SK-N-SH treated with all-trans-retinoic acid at 6 μM for 48 hours (cell line): ENCODE data around the gene MAP4K4.

Experiments used
- ESRRG ChIP-seq: fragments of 250-450 bp; sonication (Bioruptor Pico); IDR thresholded peaks from 2 replicates; pipeline ENCODE4 v1.6.1; 2021; ENCODE audit warnings: mild to moderate bottlenecking
- GLIS3 ChIP-seq: fragments of 250-450 bp; sonication (Bioruptor Pico); IDR thresholded peaks from 2 replicates; pipeline ENCODE4 v1.5.0; 2020; ENCODE audit warnings: mild to moderate bottlenecking, moderate library complexity
- OSR1 ChIP-seq: fragments of 250-450 bp; sonication (Bioruptor Pico); IDR thresholded peaks from 2 replicates; pipeline ENCODE4 v1.8.0; 2022; ENCODE audit warnings: moderate library complexity, mild to moderate bottlenecking, inconsistent platforms
- PATZ1 ChIP-seq: fragments of 250-450 bp; sonication (Bioruptor Pico); IDR thresholded peaks from 2 replicates; pipeline ENCODE4 v1.8.0; 2020; ENCODE audit warnings: mild to moderate bottlenecking, moderate library complexity, borderline replicate concordance
- PPARA ChIP-seq: fragments of 250-450 bp; sonication (Bioruptor Pico); IDR thresholded peaks from 2 replicates; pipeline ENCODE4 v1.5.0; 2020; ENCODE audit warnings: mild to moderate bottlenecking, borderline replicate concordance
- RARB ChIP-seq: fragments of 250-450 bp; sonication (Bioruptor Pico); IDR thresholded peaks from 2 replicates; pipeline ENCODE4 v1.8.0; 2021; ENCODE audit warnings: mild to moderate bottlenecking, moderate library complexity
- TCF4 ChIP-seq: fragments of 250-450 bp; sonication (Bioruptor Pico); IDR thresholded peaks from 2 replicates; pipeline ENCODE4 v1.8.0; 2021; ENCODE audit warnings: mild to moderate bottlenecking, moderate library complexity, borderline replicate concordance
- ZC3H10 ChIP-seq: fragments of 250-450 bp; sonication (Bioruptor Pico); IDR thresholded peaks from 2 replicates; pipeline ENCODE4 v1.5.1; 2021; ENCODE audit warnings: mild to moderate bottlenecking, moderate library complexity
- ZFP3 ChIP-seq: fragments of 250-450 bp; sonication (Bioruptor Pico); IDR thresholded peaks from 2 replicates; pipeline ENCODE4 v1.5.0; 2020; ENCODE audit warnings: mild to moderate bottlenecking, moderate library complexity
- ZFP30 ChIP-seq: fragments of 450-650 bp; formaldehyde crosslinking; IDR thresholded peaks from 2 replicates; pipeline ENCODE4 v1.5.0; 2022; ENCODE audit warnings: mild to moderate bottlenecking, moderate library complexity
- ZNF565 ChIP-seq: fragments of 450-650 bp; formaldehyde crosslinking; conservative IDR thresholded peaks from 2 replicates; pipeline ENCODE4 v1.5.0; 2020; ENCODE audit warnings: low read depth, mild to moderate bottlenecking, moderate library complexity
- ZNF8 ChIP-seq: fragments of 450-650 bp; formaldehyde crosslinking; IDR thresholded peaks from 2 replicates; pipeline ENCODE4 v1.5.0; 2020; ENCODE audit warnings: mild to moderate bottlenecking, moderate library complexity

GRCh38 chr2:101679801-101680487, 17.6 kb upstream of the MAP4K4 start:
- TF ChIP-seq ZFP30 (CRISPR knock-in tag) (no peak), OSR1 (CRISPR knock-in tag) (no peak), ZFP3 (CRISPR knock-in tag) (no peak), PPARA (CRISPR knock-in tag) (no peak), ZNF565 (CRISPR knock-in tag) (no peak), GLIS3 (no peak), TCF4 (no peak), ZC3H10 (CRISPR knock-in tag) (no peak), PATZ1 (CRISPR knock-in tag) (no peak), ZNF8 (CRISPR knock-in tag) (no peak), ESRRG (CRISPR knock-in tag) (no peak), RARB (no peak)
